Fibroblast of villous mesenchyme (primary cell): ENCODE results near the gene HSP90B1. TPM values are rescaled to one million over a fixed set of nuclear protein-coding genes. Genes with fewer than 3 reads are reported as not detected.
A peak's percentile ranks its signal among the peaks of the same experiment; 100 is the strongest.

Experiments
- DNase-seq: peaks from one replicate; pipeline ENCODE4 v3.0.0-alpha.2; 2010; ENCODE audit warnings: low read depth
- H3K4me3 ChIP-seq: 2 replicates; pipeline ENCODE4 v1.5.1; 2011; ENCODE audit warnings: low read depth, mild to moderate bottlenecking, low read length
- total RNA-seq: library from RNA; depleted of rRNA; stranded (reverse); fragments of >200 nt; gene quantifications from 2 replicates; pipeline ENCODE4 v1.2.3, GENCODE V29; 2012
- TF ChIP-seq, protein P1 (sequence below): IDR thresholded peaks from 2 replicates; pipeline ENCODE4 v1.5.1; 2012; ENCODE audit warnings: low read depth, mild to moderate bottlenecking, low read length; ENCODE audit not compliant: insufficient read depth

HSP90B1 gene
- total RNA-seq, 1 donor: 702 TPM

DNA sequence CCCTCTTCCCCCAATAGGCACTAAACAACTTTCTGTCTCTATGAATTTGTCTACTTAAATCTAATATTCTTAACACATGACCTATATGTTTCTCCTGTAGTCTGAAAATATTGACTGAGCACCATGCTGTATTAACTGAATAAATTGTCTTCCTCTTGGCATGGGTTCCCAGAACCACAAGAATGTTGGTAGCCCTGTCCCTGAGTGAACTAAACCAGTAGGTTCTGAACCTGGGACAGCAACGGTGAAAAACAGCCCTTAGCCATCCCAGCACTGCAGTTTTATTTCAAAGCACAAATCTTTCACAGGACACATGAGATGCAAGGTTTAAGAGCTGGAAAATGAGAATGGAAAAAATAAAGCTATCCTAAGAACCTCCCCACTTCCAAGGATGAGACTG is 20.4 kb upstream of the HSP90B1 start:
- TF ChIP-seq, protein P1, sequence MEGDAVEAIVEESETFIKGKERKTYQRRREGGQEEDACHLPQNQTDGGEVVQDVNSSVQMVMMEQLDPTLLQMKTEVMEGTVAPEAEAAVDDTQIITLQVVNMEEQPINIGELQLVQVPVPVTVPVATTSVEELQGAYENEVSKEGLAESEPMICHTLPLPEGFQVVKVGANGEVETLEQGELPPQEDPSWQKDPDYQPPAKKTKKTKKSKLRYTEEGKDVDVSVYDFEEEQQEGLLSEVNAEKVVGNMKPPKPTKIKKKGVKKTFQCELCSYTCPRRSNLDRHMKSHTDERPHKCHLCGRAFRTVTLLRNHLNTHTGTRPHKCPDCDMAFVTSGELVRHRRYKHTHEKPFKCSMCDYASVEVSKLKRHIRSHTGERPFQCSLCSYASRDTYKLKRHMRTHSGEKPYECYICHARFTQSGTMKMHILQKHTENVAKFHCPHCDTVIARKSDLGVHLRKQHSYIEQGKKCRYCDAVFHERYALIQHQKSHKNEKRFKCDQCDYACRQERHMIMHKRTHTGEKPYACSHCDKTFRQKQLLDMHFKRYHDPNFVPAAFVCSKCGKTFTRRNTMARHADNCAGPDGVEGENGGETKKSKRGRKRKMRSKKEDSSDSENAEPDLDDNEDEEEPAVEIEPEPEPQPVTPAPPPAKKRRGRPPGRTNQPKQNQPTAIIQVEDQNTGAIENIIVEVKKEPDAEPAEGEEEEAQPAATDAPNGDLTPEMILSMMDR: no peak
- no peak for DNase-seq
- H3K4me3 ChIP-seq: no peak overlapping the region

DNA sequence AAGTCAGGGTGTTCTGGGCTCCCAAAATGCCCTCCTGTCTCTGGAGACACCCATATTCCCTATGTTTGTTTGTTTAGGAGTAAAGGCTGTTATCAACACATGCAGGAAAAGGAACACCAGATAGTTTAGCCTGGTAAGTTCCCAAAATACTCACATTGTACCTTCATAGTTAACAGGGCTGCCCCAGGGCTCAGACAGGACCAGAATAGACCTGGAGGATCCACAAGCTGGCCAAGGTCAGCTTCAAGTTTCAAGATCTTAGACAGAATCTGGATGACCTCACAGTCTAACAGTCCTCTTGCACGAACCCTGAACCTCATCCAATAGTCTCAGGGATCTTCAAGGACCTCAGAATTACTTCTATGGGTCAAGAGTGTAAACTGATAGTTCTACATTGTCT is 18.1 kb upstream of the HSP90B1 start:
- TF ChIP-seq, protein P1: no peak
- DNase-seq: no peak
- H3K4me3 ChIP-seq: no peak overlapping the region

DNA sequence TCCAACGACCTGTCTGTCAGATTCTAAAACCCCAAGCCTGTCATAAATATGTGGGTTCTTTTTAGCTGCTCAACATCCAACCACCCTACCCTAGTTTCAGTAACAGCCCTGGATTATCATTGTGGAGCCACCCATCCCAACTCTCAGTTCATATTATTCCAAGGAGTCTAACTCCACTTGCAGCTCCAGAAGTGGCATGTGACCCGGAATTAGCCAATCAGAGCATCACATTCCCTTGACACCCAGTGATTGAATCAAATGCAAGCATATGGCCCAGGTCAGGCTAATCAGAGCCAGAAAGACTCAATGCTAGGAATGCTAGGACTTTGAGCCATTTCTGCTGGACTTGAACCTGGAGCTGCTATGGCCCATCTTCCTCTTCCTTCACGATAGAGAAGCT is 17.1 kb upstream of the HSP90B1 start:
- TF ChIP-seq, protein P1: no peak
- no peak for DNase-seq
- no peak overlapping the region for H3K4me3 ChIP-seq

DNA sequence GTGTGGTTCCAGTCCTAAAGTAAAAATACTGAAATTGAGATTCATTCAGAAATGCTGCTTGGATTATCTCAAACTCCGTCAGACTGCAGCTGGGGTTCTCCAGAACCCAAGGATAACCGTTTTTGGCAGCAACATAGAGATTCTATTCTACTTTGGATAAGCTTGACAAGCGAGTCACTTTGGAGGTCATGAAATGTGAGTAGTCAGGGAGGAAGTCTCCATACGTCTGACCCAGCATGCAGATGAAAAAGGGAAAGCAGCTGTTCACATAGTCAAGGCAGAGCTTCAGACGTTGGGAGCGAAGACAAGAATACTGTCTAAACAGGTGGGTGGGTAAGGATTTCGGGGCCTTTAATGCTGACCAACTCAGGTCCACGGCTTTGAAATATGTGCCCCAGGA is 14.9 kb upstream of the HSP90B1 start:
- TF ChIP-seq, protein P1: no peak
- no peak overlapping the region for H3K4me3 ChIP-seq
- no peak for DNase-seq

GRCh38 chr12:103917873-103918272 is 12.3 kb upstream of the HSP90B1 start:
- DNase-seq: no peak
- no peak overlapping the region for H3K4me3 ChIP-seq
- TF ChIP-seq, protein P1: no peak

DNA sequence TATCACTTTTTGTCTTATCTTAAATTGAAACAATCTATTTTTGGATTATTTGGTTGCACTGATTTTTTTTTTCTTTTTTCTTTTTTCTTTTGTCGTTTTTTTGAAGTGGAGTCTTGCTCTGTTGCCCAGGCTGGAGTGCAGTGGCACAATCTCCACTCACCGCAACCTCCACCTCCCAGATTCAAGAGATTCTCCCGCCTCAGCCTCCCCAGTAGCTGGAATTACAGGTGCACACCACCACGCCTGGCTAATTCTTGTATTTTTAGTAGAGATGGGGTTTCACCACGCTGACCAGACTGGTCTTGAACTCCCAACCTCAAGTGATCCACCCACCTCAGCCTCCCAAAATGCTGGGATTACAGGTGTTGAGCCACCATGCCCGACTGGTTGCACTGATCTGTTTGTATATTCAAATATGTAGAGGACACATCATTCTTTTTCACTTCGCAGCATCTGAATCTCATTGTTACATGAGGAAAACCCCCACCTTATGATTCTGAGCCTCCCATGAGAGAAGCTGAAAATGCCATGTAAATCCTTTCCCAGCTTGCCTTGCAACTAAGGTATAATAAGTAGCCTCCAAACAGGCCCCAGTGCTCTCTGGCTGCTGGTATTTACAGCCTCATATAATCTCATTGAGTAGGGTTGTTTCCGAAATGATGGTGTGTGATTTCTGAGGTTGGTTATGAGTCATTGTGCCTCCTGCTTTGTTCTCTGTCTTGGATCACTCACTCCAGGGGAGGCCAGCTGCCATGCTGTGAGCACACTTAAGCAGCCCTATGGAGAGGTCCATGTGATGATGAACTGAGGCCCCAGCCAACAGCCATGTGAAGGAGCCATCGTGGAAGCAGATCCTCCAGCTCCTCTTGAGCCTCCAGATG is 5.2 kb upstream of the HSP90B1 start:
- TF ChIP-seq, protein P1: no peak
- no peak overlapping the region for H3K4me3 ChIP-seq
- peak; percentile 60 for DNase-seq
